ENCODE data around the gene FREY1. TPM values are rescaled to one million over a fixed set of nuclear protein-coding genes. Genes with fewer than 3 reads are reported as not detected.

FREY1 gene
- total and polyA plus RNA-seq, 2 of the 4 experiments (the other 2 are of a cell fraction): 0.21 TPM; not detected in 1

- no peak overlapping the region for H4K8ac ChIP-seq (ENCODE audit: low read depth in 2 of 2, low read length in 2 of 2)
- peaks cover 15% of the 10 kb centered on the region for H4K20me1 ChIP-seq (ENCODE audit: insufficient read depth, low read length)
- no peak overlapping the region for H2AK9ac ChIP-seq (replicated peaks; ENCODE audit: low read depth, low read length, poor library complexity)
- H4K5ac ChIP-seq (ENCODE audit: low read depth, low read length): no peak overlapping the region
- no TSS peak for BruUV-seq (replicated peaks)
- no peak overlapping the region for H3K4ac ChIP-seq (ENCODE audit: low read depth, low read length)
- no peak overlapping the region for H4K91ac ChIP-seq (ENCODE audit: insufficient read depth, low read depth, low read length)
- TF ChIP-seq, protein P1, sequence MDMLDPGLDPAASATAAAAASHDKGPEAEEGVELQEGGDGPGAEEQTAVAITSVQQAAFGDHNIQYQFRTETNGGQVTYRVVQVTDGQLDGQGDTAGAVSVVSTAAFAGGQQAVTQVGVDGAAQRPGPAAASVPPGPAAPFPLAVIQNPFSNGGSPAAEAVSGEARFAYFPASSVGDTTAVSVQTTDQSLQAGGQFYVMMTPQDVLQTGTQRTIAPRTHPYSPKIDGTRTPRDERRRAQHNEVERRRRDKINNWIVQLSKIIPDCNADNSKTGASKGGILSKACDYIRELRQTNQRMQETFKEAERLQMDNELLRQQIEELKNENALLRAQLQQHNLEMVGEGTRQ (IDR thresholded peaks at IDR 0.05; ENCODE audit: low read depth, low read length): no peak
- TF ChIP-seq RFX5 (IDR thresholded peaks at IDR 0.05; ENCODE audit: low read depth, low read length): no peak
- no peak for TF ChIP-seq CEBPB (IDR thresholded peaks at IDR 0.05; ENCODE audit: low read depth, low read length)
- no peak for TF ChIP-seq SMC3 (IDR thresholded peaks at IDR 0.05; ENCODE audit: low read depth, low read length)
- TF ChIP-seq, protein P2, sequence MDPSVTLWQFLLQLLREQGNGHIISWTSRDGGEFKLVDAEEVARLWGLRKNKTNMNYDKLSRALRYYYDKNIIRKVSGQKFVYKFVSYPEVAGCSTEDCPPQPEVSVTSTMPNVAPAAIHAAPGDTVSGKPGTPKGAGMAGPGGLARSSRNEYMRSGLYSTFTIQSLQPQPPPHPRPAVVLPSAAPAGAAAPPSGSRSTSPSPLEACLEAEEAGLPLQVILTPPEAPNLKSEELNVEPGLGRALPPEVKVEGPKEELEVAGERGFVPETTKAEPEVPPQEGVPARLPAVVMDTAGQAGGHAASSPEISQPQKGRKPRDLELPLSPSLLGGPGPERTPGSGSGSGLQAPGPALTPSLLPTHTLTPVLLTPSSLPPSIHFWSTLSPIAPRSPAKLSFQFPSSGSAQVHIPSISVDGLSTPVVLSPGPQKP (IDR thresholded peaks at IDR 0.05; ENCODE audit: borderline replicate concordance, low read depth, low read length): no peak
- no peak for TF ChIP-seq MAZ (IDR thresholded peaks at IDR 0.05; ENCODE audit: borderline replicate concordance, low read depth, low read length)
- no peak for TF ChIP-seq NFE2L2 (IDR thresholded peaks at IDR 0.05; ENCODE audit: low read depth, low read length)
- TF ChIP-seq CHD1 (IDR thresholded peaks at IDR 0.05; ENCODE audit: low read depth, low read length): no peak
- no peak for TF ChIP-seq FOS (IDR thresholded peaks at IDR 0.05; ENCODE audit: low read depth, low read length)
- no peak for TF ChIP-seq BHLHE40 (IDR thresholded peaks at IDR 0.05; ENCODE audit: low read depth, low read length)
- no peak for TF ChIP-seq RCOR1 (IDR thresholded peaks at IDR 0.05; ENCODE audit: insufficient replicate concordance, low read length)
- TF ChIP-seq MAFK (IDR thresholded peaks at IDR 0.05; ENCODE audit: low read depth, low read length): no peak
- TF ChIP-seq MXI1 (IDR thresholded peaks at IDR 0.05; ENCODE audit: borderline replicate concordance, low read depth, low read length): no peak
- no peak for TF ChIP-seq RAD21 (IDR thresholded peaks at IDR 0.05; ENCODE audit: low read length)
- no peak for TF ChIP-seq CTCF (conservative IDR thresholded peaks at IDR 0.05; ENCODE audit: low read depth, low read length)
- ATAC-seq (ENCODE audit: low read depth): no peak
- no peak overlapping the region for H2BK20ac ChIP-seq (ENCODE audit: low read depth, low read length)
- H3K79me1 ChIP-seq (ENCODE audit: low read depth in 1 of 2, low read length in 2 of 2): peaks cover 0 to 4% of the 10 kb centered on the region in 2 experiments; a peak in 1 of 4 replicates
- peaks cover 19% of the 10 kb centered on the region for H3K36me3 ChIP-seq (ENCODE audit: control insufficient read depth, insufficient read depth, low read length)
- peaks cover 7% of the 10 kb centered on the region; the same call in 1 of the 2 replicates for H3K4me1 ChIP-seq (ENCODE audit: control insufficient read depth, insufficient read depth, low read length)
- no peak overlapping the region for H3K14ac ChIP-seq (replicated peaks; ENCODE audit: low read depth, low read length)
- CTCF ChIA-PET: no interaction called here
- H3K9me1 ChIP-seq (ENCODE audit: insufficient read depth, low read length): no peaks in the 10 kb centered on the region
- no peak overlapping the region for H2AFZ ChIP-seq (replicated peaks; ENCODE audit: low read length, poor library complexity)
- no peak overlapping the region for H2BK15ac ChIP-seq (ENCODE audit: low read depth, low read length)
- H3K9ac ChIP-seq (ENCODE audit: low read depth, low read length): no peak overlapping the region
- intact Hi-C loops (cut with micrococcal nuclease): no loop called here
- no peak overlapping the region for H3K4me2 ChIP-seq (ENCODE audit: low read depth, low read length)
- no peak overlapping the region for H2BK5ac ChIP-seq (ENCODE audit: low read depth, low read length, poor library complexity, severe bottlenecking)
- POLR2A ChIA-PET (ENCODE audit: unreplicated experiment): no interaction called here
- no peak overlapping the region for H2AK5ac ChIP-seq (ENCODE audit: low read depth, low read length)
- no peak overlapping the region for H3K23ac ChIP-seq (ENCODE audit: low read depth, low read length)
- H3K56ac ChIP-seq (ENCODE audit: extremely low read depth, insufficient read depth, low read length): no peak overlapping the region
- H3K27me3 ChIP-seq (ENCODE audit: control insufficient read depth, insufficient read depth, low read length): no peaks in the 10 kb centered on the region
- dilution Hi-C loops (cut with HindIII; ENCODE audit: low sequenced_read_pairs, unreplicated experiment): no loop called here
- no peak overlapping the region for H3K18ac ChIP-seq (ENCODE audit: low read depth, low read length)
- H2BK120ac ChIP-seq (ENCODE audit: low read depth, low read length): no peak overlapping the region
- WGBS, 2 experiments (ENCODE audit: extremely low coverage in 2 of 2, insufficient read length in 1 of 2): 80% methylated on average over 12 of the region's 15 CpGs; no CpG with 5 or more reads in 1 of the 2 experiments
- in situ Hi-C loops (cut with MboI; ENCODE audit: low sequenced_read_pairs): no loop called here
- H3K9me3 ChIP-seq (ENCODE audit: control insufficient read depth, insufficient read depth, low read length): no peaks in the 10 kb centered on the region
- DNase-seq: no peak
- no peak overlapping the region for H3K27ac ChIP-seq (ENCODE audit: insufficient read depth, low read length)
- H3K4me3 ChIP-seq (ENCODE audit: insufficient read depth, low read depth, low read length): no peak overlapping the region
These were observed 2.7 kb downstream of the FREY1 start for GRCh38 chr11:45904309-45904915.
